ENCODE measurements around the gene GMPR2. TPM values are rescaled to one million over a fixed set of nuclear protein-coding genes. Genes with fewer than 3 reads are reported as not detected.

GMPR2 gene
- total and polyA plus RNA-seq, 2 of the 13 experiments (the other 11 are each of a cell fraction or from before 2014, with no cell fraction given), result 210 to 273 TPM

GRCh38 chr14:24260780-24261157 lies 28.0 kb downstream of the GMPR2 start (continued):
- TF ChIP-seq NFIC (IDR thresholded peaks at IDR 0.05; ENCODE audit: low read length), result no peak

DNA sequence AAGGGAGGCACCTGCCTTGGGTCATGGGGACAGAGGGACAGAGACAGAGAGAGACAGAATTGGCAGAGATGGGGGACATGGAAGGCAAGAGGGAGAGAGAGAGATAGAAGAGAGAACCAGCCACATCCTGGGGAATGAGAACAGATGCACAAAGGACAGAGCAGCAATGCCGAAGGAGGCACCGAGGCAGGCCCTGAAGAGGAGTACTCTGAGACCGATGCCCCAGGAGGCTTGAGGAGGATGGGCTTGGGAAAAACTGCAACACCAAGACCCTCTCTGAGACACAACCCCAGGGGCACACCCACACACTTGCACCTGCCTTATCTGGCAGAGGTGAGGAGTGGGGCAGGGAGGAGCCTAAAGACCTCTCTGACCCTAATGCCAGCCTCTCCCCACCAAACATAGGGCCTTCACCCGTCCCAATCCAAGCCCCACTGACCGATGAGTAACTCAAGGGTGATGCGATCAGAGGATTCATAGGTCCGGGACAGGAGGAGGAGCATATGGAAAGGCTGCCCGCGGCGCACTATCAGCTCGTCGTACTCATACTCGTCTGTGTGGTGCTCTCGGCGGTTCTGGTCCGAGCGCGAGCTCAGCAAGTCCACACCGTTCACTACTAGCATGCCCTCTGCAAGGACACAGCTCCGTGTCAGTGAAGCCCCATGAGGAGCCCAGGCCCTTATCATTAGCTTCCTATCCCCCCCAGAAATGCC lies 28.7 kb downstream of the GMPR2 start:
- CTCF ChIA-PET (ENCODE audit: low intra/inter-chr PET ratio, low total read pairs), result no interaction called here
- BruUV-seq (replicated peaks), result no TSS peak
- no peaks in the 10 kb centered on the region for H3K27me3 ChIP-seq (ENCODE audit: control insufficient read depth in 1 of 2, insufficient read depth in 2 of 2, low read length in 2 of 2)
- in situ Hi-C loops (cut with HindIII; ENCODE audit: extremely low pct_ligation_motif_present, low pct_unique_long_range_greater_than_20kb), result no loop called here
- peaks cover 21% of the 10 kb centered on the region for H3K4me1 ChIP-seq (ENCODE audit: insufficient read depth, low read length)
- H3K4me2 ChIP-seq (ENCODE audit: low read depth, low read length), result no peak overlapping the region
- WGBS (ENCODE audit: low lambda C conversion rate), result 92% methylated on average over 20 of the region's 20 CpGs
- FAIRE-seq, result no peak
- peaks cover 4 to 13% of the 10 kb centered on the region in 2 experiments; a peak in 4 of 5 replicates for H3K36me3 ChIP-seq (replicated peaks in 1 of 2; ENCODE audit: control insufficient read depth in 1 of 2, insufficient read depth in 2 of 2, low read length in 2 of 2)
- no peaks in the 10 kb centered on the region for H3K9me3 ChIP-seq (ENCODE audit: low read length)
- ATAC-seq, result no peak
- no peak for DNase-seq (ENCODE audit: low spot score)
- H3K79me2 ChIP-seq (ENCODE audit: insufficient read depth, low read length), result no peaks in the 10 kb centered on the region
- H3K4me3 ChIP-seq (replicated peaks in 1 of 3; ENCODE audit: insufficient read depth in 1 of 3, low read depth in 2 of 3, low read length in 3 of 3), result no peak overlapping the region
- H3K27ac ChIP-seq (ENCODE audit: extremely low read length, insufficient read depth, low read length), result no peak overlapping the region
- POLR2A ChIA-PET, result interaction anchor here (0.8 to 16.5 kb wide), 4 partner anchors 8 to 170 kb away, joined by 3 to 435 read pairs (median 131); partner anchors contain the start of genes RABGGTA and TINF2
- H4K20me1 ChIP-seq (ENCODE audit: insufficient read depth, low read length), result no peaks in the 10 kb centered on the region
- intact Hi-C loops (cut with micrococcal nuclease; ENCODE audit: unreplicated experiment), result no loop called here
- no peak overlapping the region for H3K9ac ChIP-seq (ENCODE audit: insufficient read depth, low read depth, low read length)
- no peak overlapping the region for H2AFZ ChIP-seq (ENCODE audit: low read length)
- no peak for TF ChIP-seq ZNF713 (CRISPR knock-in tag; IDR thresholded peaks at IDR 0.05)
- no peak for TF ChIP-seq SRSF1 (optimal IDR thresholded peaks at IDR 0.05; ENCODE audit: low read depth, low read length)
- no peak for TF ChIP-seq RBAK (CRISPR knock-in tag; IDR thresholded peaks at IDR 0.05)
- TF ChIP-seq, protein P1, sequence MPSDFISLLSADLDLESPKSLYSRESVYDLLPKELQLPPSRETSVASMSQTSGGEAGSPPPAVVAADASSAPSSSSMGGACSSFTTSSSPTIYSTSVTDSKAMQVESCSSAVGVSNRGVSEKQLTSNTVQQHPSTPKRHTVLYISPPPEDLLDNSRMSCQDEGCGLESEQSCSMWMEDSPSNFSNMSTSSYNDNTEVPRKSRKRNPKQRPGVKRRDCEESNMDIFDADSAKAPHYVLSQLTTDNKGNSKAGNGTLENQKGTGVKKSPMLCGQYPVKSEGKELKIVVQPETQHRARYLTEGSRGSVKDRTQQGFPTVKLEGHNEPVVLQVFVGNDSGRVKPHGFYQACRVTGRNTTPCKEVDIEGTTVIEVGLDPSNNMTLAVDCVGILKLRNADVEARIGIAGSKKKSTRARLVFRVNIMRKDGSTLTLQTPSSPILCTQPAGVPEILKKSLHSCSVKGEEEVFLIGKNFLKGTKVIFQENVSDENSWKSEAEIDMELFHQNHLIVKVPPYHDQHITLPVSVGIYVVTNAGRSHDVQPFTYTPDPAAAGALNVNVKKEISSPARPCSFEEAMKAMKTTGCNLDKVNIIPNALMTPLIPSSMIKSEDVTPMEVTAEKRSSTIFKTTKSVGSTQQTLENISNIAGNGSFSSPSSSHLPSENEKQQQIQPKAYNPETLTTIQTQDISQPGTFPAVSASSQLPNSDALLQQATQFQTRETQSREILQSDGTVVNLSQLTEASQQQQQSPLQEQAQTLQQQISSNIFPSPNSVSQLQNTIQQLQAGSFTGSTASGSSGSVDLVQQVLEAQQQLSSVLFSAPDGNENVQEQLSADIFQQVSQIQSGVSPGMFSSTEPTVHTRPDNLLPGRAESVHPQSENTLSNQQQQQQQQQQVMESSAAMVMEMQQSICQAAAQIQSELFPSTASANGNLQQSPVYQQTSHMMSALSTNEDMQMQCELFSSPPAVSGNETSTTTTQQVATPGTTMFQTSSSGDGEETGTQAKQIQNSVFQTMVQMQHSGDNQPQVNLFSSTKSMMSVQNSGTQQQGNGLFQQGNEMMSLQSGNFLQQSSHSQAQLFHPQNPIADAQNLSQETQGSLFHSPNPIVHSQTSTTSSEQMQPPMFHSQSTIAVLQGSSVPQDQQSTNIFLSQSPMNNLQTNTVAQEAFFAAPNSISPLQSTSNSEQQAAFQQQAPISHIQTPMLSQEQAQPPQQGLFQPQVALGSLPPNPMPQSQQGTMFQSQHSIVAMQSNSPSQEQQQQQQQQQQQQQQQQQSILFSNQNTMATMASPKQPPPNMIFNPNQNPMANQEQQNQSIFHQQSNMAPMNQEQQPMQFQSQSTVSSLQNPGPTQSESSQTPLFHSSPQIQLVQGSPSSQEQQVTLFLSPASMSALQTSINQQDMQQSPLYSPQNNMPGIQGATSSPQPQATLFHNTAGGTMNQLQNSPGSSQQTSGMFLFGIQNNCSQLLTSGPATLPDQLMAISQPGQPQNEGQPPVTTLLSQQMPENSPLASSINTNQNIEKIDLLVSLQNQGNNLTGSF (CRISPR knock-in tag; IDR thresholded peaks at IDR 0.05), result 0 out of 2 replicates have a peak, but pooled peaks have one; percentile 23
- TF ChIP-seq, protein P2, sequence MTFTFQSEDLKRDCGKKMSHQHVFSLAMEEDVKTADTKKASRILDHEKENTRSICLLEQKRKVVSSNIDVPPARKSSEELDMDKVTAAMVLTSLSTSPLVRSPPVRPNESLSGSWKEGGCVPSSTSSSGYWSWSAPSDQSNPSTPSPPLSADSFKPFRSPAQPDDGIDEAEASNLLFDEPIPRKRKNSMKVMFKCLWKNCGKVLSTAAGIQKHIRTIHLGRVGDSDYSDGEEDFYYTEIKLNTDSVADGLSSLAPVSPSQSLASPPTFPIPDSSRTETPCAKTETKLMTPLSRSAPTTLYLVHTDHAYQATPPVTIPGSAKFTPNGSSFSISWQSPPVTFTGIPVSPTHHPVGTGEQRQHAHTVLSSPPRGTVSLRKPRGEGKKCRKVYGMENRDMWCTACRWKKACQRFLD (CRISPR knock-in tag; IDR thresholded peaks at IDR 0.05; ENCODE audit: borderline replicate concordance), result 0 out of 2 replicates have a peak, but pooled peaks have one; percentile 19
- no peak for TF ChIP-seq ZNF232 (CRISPR knock-in tag; IDR thresholded peaks at IDR 0.05; ENCODE audit: borderline replicate concordance)
- TF ChIP-seq ZNF614 (CRISPR knock-in tag; IDR thresholded peaks at IDR 0.05; ENCODE audit: borderline replicate concordance), result no peak
- peak; percentile 15; the same call in 1 of the 2 replicates for TF ChIP-seq NFRKB (IDR thresholded peaks at IDR 0.05)
- no peak for TF ChIP-seq DPF2 (CRISPR knock-in tag; IDR thresholded peaks at IDR 0.05; ENCODE audit: borderline replicate concordance, low read depth)
- TF ChIP-seq ZKSCAN5 (CRISPR knock-in tag; IDR thresholded peaks at IDR 0.05), result no peak
- TF ChIP-seq, protein P3, sequence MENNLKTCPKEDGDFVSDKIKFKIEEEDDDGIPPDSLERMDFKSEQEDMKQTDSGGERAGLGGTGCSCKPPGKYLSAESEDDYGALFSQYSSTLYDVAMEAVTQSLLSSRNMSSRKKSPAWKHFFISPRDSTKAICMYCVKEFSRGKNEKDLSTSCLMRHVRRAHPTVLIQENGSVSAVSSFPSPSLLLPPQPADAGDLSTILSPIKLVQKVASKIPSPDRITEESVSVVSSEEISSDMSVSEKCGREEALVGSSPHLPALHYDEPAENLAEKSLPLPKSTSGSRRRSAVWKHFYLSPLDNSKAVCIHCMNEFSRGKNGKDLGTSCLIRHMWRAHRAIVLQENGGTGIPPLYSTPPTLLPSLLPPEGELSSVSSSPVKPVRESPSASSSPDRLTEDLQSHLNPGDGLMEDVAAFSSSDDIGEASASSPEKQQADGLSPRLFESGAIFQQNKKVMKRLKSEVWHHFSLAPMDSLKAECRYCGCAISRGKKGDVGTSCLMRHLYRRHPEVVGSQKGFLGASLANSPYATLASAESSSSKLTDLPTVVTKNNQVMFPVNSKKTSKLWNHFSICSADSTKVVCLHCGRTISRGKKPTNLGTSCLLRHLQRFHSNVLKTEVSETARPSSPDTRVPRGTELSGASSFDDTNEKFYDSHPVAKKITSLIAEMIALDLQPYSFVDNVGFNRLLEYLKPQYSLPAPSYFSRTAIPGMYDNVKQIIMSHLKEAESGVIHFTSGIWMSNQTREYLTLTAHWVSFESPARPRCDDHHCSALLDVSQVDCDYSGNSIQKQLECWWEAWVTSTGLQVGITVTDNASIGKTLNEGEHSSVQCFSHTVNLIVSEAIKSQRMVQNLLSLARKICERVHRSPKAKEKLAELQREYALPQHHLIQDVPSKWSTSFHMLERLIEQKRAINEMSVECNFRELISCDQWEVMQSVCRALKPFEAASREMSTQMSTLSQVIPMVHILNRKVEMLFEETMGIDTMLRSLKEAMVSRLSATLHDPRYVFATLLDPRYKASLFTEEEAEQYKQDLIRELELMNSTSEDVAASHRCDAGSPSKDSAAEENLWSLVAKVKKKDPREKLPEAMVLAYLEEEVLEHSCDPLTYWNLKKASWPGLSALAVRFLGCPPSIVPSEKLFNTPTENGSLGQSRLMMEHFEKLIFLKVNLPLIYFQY (CRISPR knock-in tag; IDR thresholded peaks at IDR 0.05; ENCODE audit: borderline replicate concordance), result no peak
